Smooth muscle cell of the brain vasculature (primary cell): Measurements from ENCODE around the gene YAE1.
"Not testable (repeated sequence)": the region's sequence is repeated elsewhere in the genome, so short reads cannot be mapped to it uniquely, and the experiment has no call there.

Experiments used
- DNase-seq: peaks from one replicate; pipeline ENCODE4 v3.0.0-alpha.2; 2012; ENCODE audit warnings: low read depth, low spot score

Gene YAE1

DNA sequence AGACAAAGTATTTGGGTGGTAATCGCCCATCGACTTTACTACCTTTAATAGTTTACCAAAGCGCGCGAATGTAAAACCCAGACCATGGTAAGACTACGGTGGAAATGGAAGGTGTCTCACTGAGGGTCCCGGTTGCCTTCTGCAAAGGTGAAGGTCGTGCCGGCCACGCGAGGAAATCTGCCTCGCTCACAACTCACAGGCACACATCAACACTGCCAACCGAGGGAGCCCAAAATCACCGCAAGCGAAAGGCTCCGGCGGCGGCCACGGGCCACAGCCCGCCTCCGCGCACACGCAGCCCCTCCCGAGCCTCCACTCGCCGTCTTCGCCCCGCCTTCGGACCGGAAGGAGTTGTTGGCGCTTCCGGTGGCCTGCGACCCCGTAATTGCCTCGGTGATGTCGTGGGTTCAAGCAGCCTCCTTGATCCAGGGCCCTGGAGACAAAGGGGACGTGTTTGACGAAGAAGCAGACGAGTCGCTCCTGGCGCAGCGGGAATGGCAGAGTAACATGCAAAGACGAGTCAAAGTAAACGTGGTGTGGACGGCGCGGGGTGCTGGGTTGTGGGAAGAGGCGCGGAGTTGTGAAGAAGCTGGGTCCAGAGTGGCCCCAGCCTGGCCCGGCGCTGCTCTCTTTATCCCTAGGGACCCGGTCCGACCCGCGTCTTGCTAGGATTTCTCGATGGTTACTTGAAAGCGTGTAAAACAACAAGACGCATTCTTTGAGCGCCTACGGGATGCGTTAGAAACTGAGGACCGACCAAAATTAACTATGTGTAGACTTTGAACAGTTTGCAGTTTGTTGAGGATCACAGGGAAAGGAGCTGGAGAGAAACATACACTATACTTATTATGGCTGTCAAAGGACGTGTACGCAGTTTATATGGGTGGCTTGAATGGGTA, at the start of gene YAE1:
YAE1 (plus strand) TSS at position 382 of the 899 bp plus-strand sequence; CDS start at position 397, 15 bp downstream.
- peak; percentile 35 for DNase-seq

GRCh38 chr7:39516498-39516897, 49.7 kb upstream of the YAE1 start:
- DNase-seq: no peak

DNA sequence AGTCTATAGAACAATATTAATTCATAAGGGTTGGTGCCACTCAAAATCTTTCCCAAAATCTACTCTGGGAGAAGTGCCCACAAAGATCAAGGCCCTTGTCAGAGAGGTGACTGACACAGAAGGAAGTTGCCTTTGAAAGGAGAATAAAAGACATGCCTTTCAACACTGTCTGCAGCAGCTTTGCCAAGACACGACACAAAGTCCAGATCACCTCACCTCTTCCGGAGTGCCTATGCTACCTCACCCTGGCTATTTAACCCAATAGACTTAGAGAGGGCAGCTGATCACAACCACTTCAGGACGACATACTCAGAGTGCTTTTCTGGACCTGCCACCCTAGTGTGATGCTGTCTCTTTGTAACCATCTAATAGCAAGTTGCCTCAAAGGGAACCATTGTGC, 49.0 kb upstream of the YAE1 start:
- no peak for DNase-seq

DNA sequence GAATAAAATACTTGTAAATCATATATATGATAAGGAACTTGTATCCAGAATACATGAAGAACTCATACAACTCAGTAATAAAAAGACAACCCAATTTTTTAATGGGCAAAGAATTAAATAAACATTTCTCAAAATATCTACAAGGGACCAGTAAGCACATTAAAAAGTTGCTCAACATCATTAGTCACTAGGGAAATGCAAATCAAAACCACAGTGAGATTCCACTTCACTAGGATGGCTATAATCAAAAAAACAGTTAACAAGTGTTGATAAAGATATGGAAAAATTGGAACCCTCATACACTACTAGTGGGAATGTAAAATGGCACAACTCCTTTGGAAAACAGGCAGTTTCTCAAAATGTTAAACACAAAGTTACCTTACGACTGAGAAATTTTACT, 40.3 kb upstream of the YAE1 start:
- DNase-seq: no peak

- DNase-seq: no peak
These were observed 39.5 kb upstream of the YAE1 start for GRCh38 chr7:39526666-39527065.

DNA sequence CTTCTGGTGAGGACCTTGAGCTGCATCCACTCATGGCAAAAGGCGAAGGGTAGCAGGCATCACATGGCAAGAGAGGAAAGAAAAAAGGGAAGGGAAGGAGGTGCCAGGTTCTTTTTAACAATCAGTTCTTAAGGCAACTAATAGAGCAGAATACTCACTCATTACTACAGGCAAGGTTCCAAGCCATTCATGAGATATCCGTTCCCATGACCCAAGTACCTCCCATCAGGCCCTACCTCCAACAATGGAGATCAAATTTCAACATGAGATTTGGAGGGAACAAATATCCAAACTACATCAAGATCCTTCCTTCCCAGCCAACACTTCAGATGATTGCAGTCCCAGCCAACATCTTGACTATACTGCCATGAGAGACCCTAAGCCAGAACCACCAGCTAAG, 38.9 kb upstream of the YAE1 start:
- DNase-seq: no peak

DNA sequence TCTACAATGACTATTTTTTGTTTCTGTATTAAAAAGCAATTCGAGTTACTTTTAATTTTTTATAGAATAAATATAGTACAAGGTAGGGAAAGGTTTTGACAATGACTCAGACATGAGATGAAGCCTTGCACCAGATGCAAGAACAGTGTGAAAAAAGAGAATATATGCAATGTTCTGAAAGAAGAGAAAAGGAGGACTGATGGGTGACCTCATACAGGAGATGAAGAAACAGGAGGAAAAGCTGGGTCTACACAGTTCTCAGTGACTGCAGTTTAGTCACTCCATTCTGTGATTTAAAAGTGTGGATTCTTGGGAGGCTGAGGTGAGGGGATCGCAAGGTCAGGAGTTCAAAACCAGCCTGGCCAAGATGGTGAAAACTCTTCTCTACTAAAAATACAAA, 38.3 kb upstream of the YAE1 start:
- DNase-seq: no peak

DNA sequence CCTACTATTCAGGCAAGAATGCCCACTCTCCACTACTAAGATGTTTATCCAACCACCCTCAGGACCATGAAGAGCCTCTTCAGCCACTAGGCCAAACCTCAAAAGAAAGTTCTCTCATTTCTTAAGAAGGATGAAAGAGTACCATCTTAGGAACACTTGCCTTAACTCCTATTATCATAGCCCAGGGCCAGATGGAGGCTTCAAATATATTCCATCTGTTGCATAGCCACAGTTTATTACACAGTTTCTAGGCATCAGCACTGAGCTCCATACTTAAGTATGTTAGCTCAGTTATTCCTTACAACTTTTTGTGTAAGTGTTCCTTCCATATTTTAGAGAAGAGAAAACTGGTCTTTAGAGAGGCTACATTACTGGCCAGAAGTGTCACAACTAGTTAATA, 37.4 kb upstream of the YAE1 start:
- no peak for DNase-seq

- no peak for DNase-seq
These were observed 36.6 kb upstream of the YAE1 start for GRCh38 chr7:39529582-39529981.

DNA sequence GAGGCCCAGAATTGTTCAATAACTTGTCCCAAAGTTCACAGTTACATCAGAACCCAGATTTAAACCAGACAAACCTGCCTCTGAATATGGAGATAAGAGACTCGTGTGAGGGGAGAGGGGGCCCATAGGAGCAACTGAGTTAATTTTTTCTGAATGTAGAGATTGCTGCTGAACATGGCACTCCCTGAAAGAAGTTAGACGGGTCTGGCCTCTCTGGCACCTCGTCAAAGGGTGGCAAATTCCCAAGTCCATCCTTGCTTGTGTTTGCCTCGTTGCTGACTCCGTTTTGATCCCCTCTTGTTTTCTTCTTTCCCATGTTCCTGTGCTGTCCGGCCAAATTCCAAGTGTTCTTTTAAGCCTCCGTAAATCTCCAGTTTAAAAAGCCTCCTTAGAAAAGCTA, 35.2 kb upstream of the YAE1 start:
- DNase-seq: no peak

- no peak for DNase-seq
These were observed 34.4 kb upstream of the YAE1 start for GRCh38 chr7:39531818-39532217.

- no peak for DNase-seq
These were observed 33.4 kb upstream of the YAE1 start for GRCh38 chr7:39532832-39533231.

- DNase-seq: no peak
These were observed 31.6 kb upstream of the YAE1 start for GRCh38 chr7:39534599-39534998.

DNA sequence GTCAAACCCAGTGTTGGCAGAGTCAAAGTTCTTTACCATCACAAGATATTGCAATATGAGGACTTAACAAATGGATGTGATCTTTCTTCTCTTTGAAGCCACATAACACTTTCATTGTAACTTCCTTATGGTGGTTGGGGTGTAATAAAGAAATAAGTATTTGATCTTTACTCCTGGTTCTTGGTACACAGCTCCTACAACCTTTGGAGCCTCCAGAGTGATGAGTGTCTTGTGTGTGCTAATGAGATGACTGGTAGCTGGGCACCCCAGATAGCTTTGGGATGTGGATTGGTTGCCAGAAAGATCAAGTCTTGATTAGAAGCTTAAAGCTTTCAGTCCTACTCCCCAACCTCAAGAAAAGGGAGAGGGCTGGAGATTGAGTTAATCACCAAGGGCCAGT, 31.1 kb upstream of the YAE1 start:
- no peak for DNase-seq

GRCh38 chr7:39535720-39536119, 30.5 kb upstream of the YAE1 start:
- DNase-seq: no peak

GRCh38 chr7:39536951-39537350, 29.3 kb upstream of the YAE1 start:
- no peak for DNase-seq

- DNase-seq: no peak
These were observed 26.4 kb upstream of the YAE1 start for GRCh38 chr7:39539816-39540215.

GRCh38 chr7:39540320-39540719, 25.9 kb upstream of the YAE1 start:
- DNase-seq: no peak

GRCh38 chr7:39541511-39541910, 24.7 kb upstream of the YAE1 start:
- no peak for DNase-seq

DNA sequence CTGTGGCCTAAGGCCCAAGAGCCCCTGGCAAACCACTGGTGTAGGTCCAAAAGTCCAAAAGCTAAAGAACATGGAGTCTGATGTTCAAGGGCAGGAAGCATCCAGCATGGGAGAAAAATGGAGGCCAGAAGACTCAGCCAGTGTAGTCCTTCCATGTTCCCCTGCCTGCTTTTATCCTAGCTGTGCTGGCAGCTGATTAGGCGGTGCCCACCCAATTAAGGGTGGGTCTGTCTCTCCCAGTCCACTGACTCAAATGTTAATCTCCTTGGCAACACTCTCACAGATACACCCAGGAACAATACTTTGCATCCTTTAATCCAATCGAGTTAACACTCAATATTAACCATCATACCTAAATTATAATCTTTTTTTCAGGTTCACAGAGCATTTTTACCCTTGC, 21.4 kb upstream of the YAE1 start:
- DNase-seq: not testable (repeated sequence)

GRCh38 chr7:39547336-39547735, 18.9 kb upstream of the YAE1 start:
- DNase-seq: no peak

GRCh38 chr7:39550411-39550810, 15.8 kb upstream of the YAE1 start:
- no peak for DNase-seq

DNA sequence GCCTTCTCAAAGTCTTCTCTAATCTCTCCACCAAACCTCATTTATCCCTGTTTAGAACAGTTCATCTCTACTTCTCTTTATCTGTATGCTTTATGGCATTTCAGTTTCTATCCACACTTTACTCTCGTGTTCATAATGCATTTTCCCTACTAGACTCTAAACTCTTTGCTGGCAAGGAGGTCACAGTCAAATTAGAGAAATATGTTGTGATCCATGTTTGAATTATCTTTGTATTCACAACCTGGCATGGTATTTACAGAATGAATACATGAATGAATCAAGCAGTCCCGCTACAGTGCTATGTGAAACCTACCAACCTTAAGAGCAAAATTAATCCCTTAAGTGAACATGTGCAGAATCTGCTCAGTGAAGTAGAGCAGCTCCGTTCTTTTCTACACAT, 12.8 kb upstream of the YAE1 start:
- DNase-seq: no peak
